ENCODE results near the gene CELF4. TPM values are rescaled to one million over a fixed set of nuclear protein-coding genes. Genes with fewer than 3 reads are reported as not detected.

The CELF4 gene
- total RNA-seq, 4 donors from 2014 or later = not detected

DNA sequence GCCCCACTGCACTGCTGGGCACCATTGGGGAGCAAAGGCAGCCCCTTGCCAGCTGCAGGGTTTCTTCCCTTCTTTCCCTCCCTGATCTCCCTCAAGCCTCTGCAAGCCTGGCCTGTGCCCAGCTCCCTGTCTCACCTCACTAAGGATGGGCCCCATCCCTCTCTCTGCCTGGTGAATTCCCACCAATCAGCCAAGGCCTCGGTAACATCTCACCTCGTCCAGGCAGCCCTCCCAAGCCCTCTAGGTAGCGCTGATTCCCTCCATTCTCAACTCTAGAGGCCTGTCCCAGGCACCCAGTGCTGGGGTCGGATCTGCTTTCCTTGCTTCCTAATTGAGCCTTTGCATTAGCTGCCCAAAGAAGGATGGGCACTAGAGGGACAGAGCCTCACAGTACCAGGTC, 63.0 kb downstream of the CELF4 start:
- Histone ChIP-seq H3K36me3 (no peaks in the 10 kb centered on the region), H3K27me3 (no peaks in the 10 kb centered on the region), H3K27ac (no peak overlapping the region), H3K4me1 (no peaks in the 10 kb centered on the region), H3K4me3 (no peak overlapping the region), H3K9me3 (no peaks in the 10 kb centered on the region)
- no peak for TF ChIP-seq EP300 (IDR thresholded peaks at IDR 0.05)
- TF ChIP-seq POLR2A (IDR thresholded peaks at IDR 0.05) = no peak
- TF ChIP-seq CTCF (IDR thresholded peaks at IDR 0.05) = no peak
- 77 to 85% methylated on average over 4 of the region's 4 CpGs for WGBS, 2 donors
- no peak for DNase-seq (ENCODE audit: low spot score in 2 of 2)

- TF ChIP-seq POLR2A (IDR thresholded peaks at IDR 0.05) = no peak
- no peak for TF ChIP-seq CTCF (IDR thresholded peaks at IDR 0.05)
- TF ChIP-seq EP300 (IDR thresholded peaks at IDR 0.05) = no peak
- Histone ChIP-seq H3K27me3 (no peaks in the 10 kb centered on the region), H3K4me1 (no peaks in the 10 kb centered on the region), H3K4me3 (no peak overlapping the region), H3K9me3 (no peaks in the 10 kb centered on the region), H3K36me3 (no peaks in the 10 kb centered on the region), H3K27ac (no peak overlapping the region)
- 39 to 54% methylated on average over 14 of the region's 14 CpGs for WGBS, 2 donors
- no peak for DNase-seq (ENCODE audit: low spot score in 2 of 2)
Measured at GRCh38 chr18:37502036-37502435, 63.6 kb downstream of the CELF4 start.

DNA sequence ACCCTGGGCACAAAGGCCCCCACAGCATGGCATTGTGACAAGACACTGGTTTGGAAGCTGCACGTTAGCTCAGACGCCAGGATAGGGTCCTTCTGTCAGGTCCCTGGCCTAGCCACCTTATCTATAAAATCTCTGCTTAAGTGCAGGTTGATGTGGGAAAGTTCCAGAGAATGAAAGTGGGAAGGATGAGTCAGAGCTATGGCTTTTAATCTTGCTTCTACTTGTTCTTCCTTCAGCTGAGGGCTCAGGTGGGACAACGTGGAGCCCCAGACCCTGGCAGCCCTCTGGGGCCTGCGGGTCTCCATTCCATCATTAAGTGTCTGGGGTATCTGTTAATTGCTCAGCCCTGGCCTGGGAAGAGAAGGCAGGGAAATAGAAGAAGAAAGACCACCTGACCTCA, 64.5 kb downstream of the CELF4 start:
- no peaks in the 10 kb centered on the region for H3K36me3 ChIP-seq
- no peak for DNase-seq (ENCODE audit: low spot score in 2 of 2)
- TF ChIP-seq CTCF (IDR thresholded peaks at IDR 0.05) (no peak), EP300 (IDR thresholded peaks at IDR 0.05) (no peak), POLR2A (IDR thresholded peaks at IDR 0.05) (no peak)
- no peaks in the 10 kb centered on the region for H3K9me3 ChIP-seq
- no peaks in the 10 kb centered on the region for H3K4me1 ChIP-seq
- no peaks in the 10 kb centered on the region for H3K27me3 ChIP-seq
- no peak overlapping the region for H3K4me3 ChIP-seq
- 56 to 74% methylated on average over 4 of the region's 4 CpGs for WGBS, 2 donors
- H3K27ac ChIP-seq = no peak overlapping the region

DNA sequence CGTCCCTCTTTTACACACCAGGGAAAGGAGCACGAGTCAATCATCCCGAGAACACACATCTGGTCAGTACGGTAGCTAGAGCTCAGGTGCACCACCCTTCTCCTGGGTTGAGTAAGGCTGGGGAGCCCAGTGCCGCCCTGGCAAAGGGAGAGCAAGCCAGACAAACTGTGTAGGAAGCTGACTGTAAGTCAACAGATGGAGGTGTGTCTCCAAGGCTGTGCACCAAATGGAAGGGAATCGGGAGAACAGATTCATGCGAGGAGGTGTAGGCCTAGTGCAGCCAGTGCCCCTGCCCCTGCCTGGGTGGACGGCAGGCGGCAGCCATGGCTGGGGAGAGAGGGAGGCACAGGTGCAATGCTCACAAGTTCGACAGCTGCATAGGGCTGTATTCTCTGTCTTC, 65.7 kb downstream of the CELF4 start:
- 90% methylated on average over 10 of the region's 10 CpGs for WGBS, 2 donors

GRCh38 chr18:37499044-37499443, 66.6 kb downstream of the CELF4 start:
- H3K4me1 ChIP-seq = no peaks in the 10 kb centered on the region
- H3K4me3 ChIP-seq = no peak overlapping the region
- H3K27ac ChIP-seq = no peak overlapping the region
- TF ChIP-seq EP300 (IDR thresholded peaks at IDR 0.05) = no peak
- no peak for TF ChIP-seq CTCF (IDR thresholded peaks at IDR 0.05)
- TF ChIP-seq POLR2A (IDR thresholded peaks at IDR 0.05) = no peak
- WGBS, 2 donors = 48 to 57% methylated on average over 4 of the region's 4 CpGs
- no peaks in the 10 kb centered on the region for H3K9me3 ChIP-seq
- H3K27me3 ChIP-seq = peaks cover 0 to under 1% of the 10 kb centered on the region in 2 donors
- H3K36me3 ChIP-seq = no peaks in the 10 kb centered on the region
- DNase-seq (ENCODE audit: low spot score in 2 of 2) = no peak

More for the DNA sequence above, 65.7 kb downstream of the CELF4 start:
- no peak overlapping the region for H3K27ac ChIP-seq
- H3K27me3 ChIP-seq = no peaks in the 10 kb centered on the region
- no peaks in the 10 kb centered on the region for H3K36me3 ChIP-seq
- H3K4me3 ChIP-seq = no peak overlapping the region
- DNase-seq (ENCODE audit: low spot score in 2 of 2) = no peak
- H3K9me3 ChIP-seq = no peaks in the 10 kb centered on the region
- H3K4me1 ChIP-seq = no peaks in the 10 kb centered on the region
- TF ChIP-seq EP300 (IDR thresholded peaks at IDR 0.05) (no peak), CTCF (IDR thresholded peaks at IDR 0.05) (no peak), POLR2A (IDR thresholded peaks at IDR 0.05) (no peak)
